ENCODE measurements around the gene KEAP1. TPM values are rescaled to one million over a fixed set of nuclear protein-coding genes. Genes with fewer than 3 reads are reported as not detected.
A peak's percentile ranks its signal among the peaks of the same experiment; 100 is the strongest.

The KEAP1 gene
- polyA plus RNA-seq, 4 donors, result 35.1 to 73.8 (median 56.4) TPM

DNA sequence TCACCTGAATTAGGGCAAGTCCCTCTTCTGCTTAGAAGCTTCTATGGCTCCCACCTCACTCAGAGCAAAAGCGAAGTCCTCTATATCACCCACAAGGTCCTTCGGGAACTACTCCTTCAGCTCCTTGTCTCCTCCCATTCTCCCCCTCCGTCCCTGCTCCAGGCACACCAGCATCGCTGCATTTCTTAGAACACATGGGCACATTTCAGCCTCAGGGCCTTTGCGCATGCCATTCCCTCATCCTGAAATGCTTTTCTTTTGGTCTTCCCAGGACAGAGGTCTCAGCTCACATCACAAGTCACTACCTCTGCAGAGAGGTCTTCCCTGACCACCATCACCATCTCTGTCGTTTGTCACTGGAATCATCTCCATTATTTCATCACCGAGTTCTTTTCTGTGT is 10.1 kb upstream of the KEAP1 start:
- no peak overlapping the region for H3K4me3 ChIP-seq (ENCODE audit: low read depth in 1 of 3, low read length in 3 of 3)
- no peak for FAIRE-seq
- H3K9me3 ChIP-seq (ENCODE audit: control insufficient read depth in 2 of 2, insufficient read depth in 1 of 2, low read depth in 1 of 2, low read length in 1 of 2), result no peaks in the 10 kb centered on the region
- 81 to 83% (median 83%) methylated on average over 7 of the region's 7 CpGs for WGBS, 3 donors
- no peak overlapping the region for H3K27ac ChIP-seq (ENCODE audit: low read depth in 1 of 3, low read length in 2 of 3)
- H3K27me3 ChIP-seq (ENCODE audit: control insufficient read depth in 3 of 3, insufficient read depth in 3 of 3, low read length in 3 of 3), result peaks cover 15 to 67% (median 44%) of the 10 kb centered on the region in 3 donors
- no peak for DNase-seq
- H3K36me3 ChIP-seq (ENCODE audit: control insufficient read depth in 3 of 3, insufficient read depth in 2 of 3, low read depth in 1 of 3, low read length in 3 of 3), result no peaks in the 10 kb centered on the region
- peaks cover 0 to 7% (median 0%) of the 10 kb centered on the region in 3 donors for H3K4me1 ChIP-seq (ENCODE audit: control insufficient read depth in 3 of 3, insufficient read depth in 2 of 3, low read depth in 1 of 3, low read length in 2 of 3)

DNA sequence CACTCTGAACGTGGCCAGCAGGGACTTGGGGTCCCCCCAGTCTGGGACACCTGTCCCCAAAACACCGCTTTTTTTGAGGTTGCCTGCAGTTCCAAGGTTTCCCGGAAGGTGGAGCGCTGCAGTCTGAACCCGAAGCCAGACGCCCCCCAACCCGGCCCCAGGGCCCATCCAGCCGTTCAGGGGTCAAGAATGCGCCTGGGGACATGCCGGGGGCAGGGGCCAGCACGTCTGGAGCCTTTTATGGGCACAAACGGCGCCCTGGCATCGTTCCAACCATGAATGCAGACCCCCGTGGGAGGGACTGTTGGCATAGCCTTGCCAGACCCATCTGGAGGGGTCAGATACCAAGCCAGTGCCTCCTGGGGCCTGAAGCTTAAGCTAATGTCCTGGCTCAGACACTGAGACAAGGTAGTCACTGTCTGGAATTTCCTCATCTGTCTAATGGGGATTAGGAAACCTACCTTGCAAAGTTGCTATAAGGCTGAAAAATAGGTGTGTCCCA is 7.2 kb upstream of the KEAP1 start:
- peaks cover 7 to 39% (median 24%) of the 10 kb centered on the region in 3 donors for H3K27me3 ChIP-seq (ENCODE audit: control insufficient read depth in 3 of 3, insufficient read depth in 3 of 3, low read length in 3 of 3)
- DNase-seq, result peak in 1 of 2 donors; percentile 46
- no peak for FAIRE-seq
- H3K9me3 ChIP-seq (ENCODE audit: control insufficient read depth in 2 of 2, insufficient read depth in 1 of 2, low read depth in 1 of 2, low read length in 1 of 2), result no peaks in the 10 kb centered on the region
- no peak overlapping the region for H3K27ac ChIP-seq (ENCODE audit: low read depth in 1 of 3, low read length in 2 of 3)
- WGBS, 3 donors, result 1 to 4% (median 2%) methylated on average over 15 of the region's 15 CpGs
- H3K4me3 ChIP-seq (ENCODE audit: low read depth in 1 of 3, low read length in 3 of 3), result no peak overlapping the region
- H3K4me1 ChIP-seq (ENCODE audit: control insufficient read depth in 3 of 3, insufficient read depth in 2 of 3, low read depth in 1 of 3, low read length in 2 of 3), result peaks cover 0 to 7% (median 0%) of the 10 kb centered on the region in 3 donors
- no peaks in the 10 kb centered on the region for H3K36me3 ChIP-seq (ENCODE audit: control insufficient read depth in 3 of 3, insufficient read depth in 2 of 3, low read depth in 1 of 3, low read length in 3 of 3)

DNA sequence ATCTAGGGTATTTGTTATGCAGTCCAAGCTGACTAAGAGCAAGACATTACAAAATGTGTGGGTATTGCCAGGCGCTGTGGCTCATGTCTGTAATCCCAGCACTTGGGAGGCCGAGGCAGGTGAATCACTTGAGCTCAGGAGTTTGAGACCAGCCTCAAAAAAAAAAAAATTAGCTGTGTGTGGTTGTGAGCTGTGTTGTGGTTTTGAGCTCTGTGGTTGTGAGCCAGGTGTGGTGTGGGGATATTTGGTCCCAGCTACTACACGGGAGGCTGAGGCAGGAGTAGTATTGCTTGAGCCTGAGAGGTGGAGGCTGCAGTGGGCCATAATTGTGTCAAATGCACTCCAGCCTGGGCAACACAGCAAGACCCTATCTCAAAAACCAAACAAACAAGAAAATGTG is 5.6 kb upstream of the KEAP1 start:
- 62 to 82% (median 79%) methylated on average over 3 of the region's 3 CpGs for WGBS, 3 donors
- peaks cover 0 to 7% (median 0%) of the 10 kb centered on the region in 3 donors for H3K4me1 ChIP-seq (ENCODE audit: control insufficient read depth in 3 of 3, insufficient read depth in 2 of 3, low read depth in 1 of 3, low read length in 2 of 3)
- FAIRE-seq (no peak), DNase-seq (no peak)
- H3K4me3 ChIP-seq (ENCODE audit: low read depth in 1 of 3, low read length in 3 of 3), result no peak overlapping the region
- peaks cover 0 to 26% (median 12%) of the 10 kb centered on the region in 3 donors for H3K27me3 ChIP-seq (ENCODE audit: control insufficient read depth in 3 of 3, insufficient read depth in 3 of 3, low read length in 3 of 3)
- no peaks in the 10 kb centered on the region for H3K9me3 ChIP-seq (ENCODE audit: control insufficient read depth in 2 of 2, insufficient read depth in 1 of 2, low read depth in 1 of 2, low read length in 1 of 2)
- no peak overlapping the region for H3K27ac ChIP-seq (ENCODE audit: low read depth in 1 of 3, low read length in 2 of 3)
- H3K36me3 ChIP-seq (ENCODE audit: control insufficient read depth in 3 of 3, insufficient read depth in 2 of 3, low read depth in 1 of 3, low read length in 3 of 3), result no peaks in the 10 kb centered on the region

DNA sequence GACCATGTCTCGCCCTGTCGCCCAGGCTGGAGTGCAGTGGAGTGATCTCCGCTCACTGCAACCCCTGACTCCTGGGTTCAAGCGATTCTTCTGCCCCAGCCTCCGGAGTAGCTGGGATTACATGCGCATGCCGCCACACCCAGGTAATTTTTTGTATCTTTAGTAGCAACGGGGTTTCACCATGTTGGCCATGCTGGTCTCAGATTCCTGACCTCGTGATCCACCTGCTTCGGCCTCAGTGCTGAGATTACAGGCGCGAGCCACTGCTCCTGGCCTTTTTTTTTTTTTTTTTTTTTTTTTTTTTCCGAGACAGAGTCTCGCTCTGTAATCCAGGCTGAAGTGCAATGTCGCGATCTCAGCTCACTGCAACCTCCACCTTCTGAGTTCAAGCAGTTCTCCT is 4.9 kb upstream of the KEAP1 start:
- DNase-seq (no peak), FAIRE-seq (no peak)
- no peaks in the 10 kb centered on the region for H3K9me3 ChIP-seq (ENCODE audit: control insufficient read depth in 2 of 2, insufficient read depth in 1 of 2, low read depth in 1 of 2, low read length in 1 of 2)
- peaks cover 0 to 10% (median 0%) of the 10 kb centered on the region in 3 donors for H3K4me1 ChIP-seq (ENCODE audit: control insufficient read depth in 3 of 3, insufficient read depth in 2 of 3, low read depth in 1 of 3, low read length in 2 of 3)
- no peaks in the 10 kb centered on the region for H3K36me3 ChIP-seq (ENCODE audit: control insufficient read depth in 3 of 3, insufficient read depth in 2 of 3, low read depth in 1 of 3, low read length in 3 of 3)
- peaks cover 0 to 19% (median 5%) of the 10 kb centered on the region in 3 donors for H3K27me3 ChIP-seq (ENCODE audit: control insufficient read depth in 3 of 3, insufficient read depth in 3 of 3, low read length in 3 of 3)
- no peak overlapping the region for H3K4me3 ChIP-seq (ENCODE audit: low read depth in 1 of 3, low read length in 3 of 3)
- 75 to 89% (median 88%) methylated on average over 15 to 16 of the region's 16 CpGs for WGBS, 3 donors
- no peak overlapping the region for H3K27ac ChIP-seq (ENCODE audit: low read depth in 1 of 3, low read length in 2 of 3)

DNA sequence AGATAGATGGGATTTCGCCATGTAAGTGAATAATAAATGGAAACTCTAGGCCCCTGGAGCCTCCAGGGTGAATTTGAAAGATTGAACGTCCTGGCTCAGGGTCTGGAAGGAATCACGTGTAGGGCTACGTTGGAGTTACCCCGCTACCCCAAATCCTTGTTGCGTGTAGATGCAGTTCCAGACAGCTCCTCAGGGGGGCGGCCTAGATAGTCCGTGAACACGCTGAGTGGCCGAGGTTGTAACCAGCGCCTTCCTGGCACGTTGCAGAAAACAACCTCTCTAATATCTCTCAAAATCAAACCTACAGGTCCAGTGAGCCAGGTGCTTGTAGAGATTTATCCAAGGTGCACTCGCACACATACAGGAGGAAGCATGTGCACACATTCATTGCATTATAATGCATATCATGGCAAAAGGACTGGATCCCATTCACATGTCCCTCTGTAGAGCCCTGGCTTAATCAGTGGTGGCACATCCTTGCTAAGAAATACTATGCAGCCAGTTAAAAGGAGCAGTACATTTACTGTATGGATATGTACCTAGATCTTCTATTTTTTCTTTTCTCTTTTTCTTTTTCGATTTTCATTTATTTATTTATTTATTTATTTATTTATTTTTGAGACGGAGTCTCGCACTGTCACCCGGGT is 2.5 kb upstream of the KEAP1 start:
- FAIRE-seq, result no peak

DNA sequence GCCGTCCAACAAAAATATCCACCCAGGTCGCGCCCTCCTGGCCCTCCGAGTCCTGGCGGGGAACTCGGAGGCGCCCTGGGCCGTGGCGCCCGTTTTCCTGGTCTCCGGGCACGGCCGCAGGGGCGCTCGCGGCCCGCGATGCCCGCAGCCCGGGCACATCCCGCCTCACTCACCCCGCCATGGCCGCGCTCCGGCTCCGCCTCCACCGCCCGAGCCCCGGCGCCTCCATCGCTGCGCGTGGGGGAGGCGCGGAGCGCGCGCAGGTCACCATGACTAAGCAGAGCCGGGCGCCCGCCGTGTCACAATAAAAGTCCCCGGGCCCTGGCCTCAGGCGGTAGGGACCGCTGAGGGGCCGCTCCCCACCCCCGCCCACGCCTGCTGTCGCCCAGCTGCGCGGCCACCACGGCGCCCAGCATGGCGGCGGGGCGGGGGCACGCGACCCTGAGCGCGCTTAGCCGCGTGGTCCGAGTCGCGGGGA is 593 bp downstream of the KEAP1 start:
- peaks cover 0 to 22% (median 2%) of the 10 kb centered on the region in 3 donors for H3K4me1 ChIP-seq (ENCODE audit: control insufficient read depth in 3 of 3, insufficient read depth in 2 of 3, low read depth in 1 of 3, low read length in 2 of 3)
- FAIRE-seq, result no peak

More for the DNA sequence above, 2.5 kb upstream of the KEAP1 start:
- WGBS, 3 donors, result 26 to 30% (median 27%) methylated on average over 17 of the region's 17 CpGs
- Histone ChIP-seq H3K9me3 (ENCODE audit: control insufficient read depth in 2 of 2, insufficient read depth in 1 of 2, low read depth in 1 of 2, low read length in 1 of 2) (no peaks in the 10 kb centered on the region), H3K27me3 (ENCODE audit: control insufficient read depth in 3 of 3, insufficient read depth in 3 of 3, low read length in 3 of 3) (peaks cover 0 to 5% (median 0%) of the 10 kb centered on the region in 3 donors), H3K27ac (ENCODE audit: low read depth in 1 of 3, low read length in 2 of 3) (no peak overlapping the region), H3K4me1 (ENCODE audit: control insufficient read depth in 3 of 3, insufficient read depth in 2 of 3, low read depth in 1 of 3, low read length in 2 of 3) (peaks cover 0 to 16% (median 2%) of the 10 kb centered on the region in 3 donors), H3K36me3 (ENCODE audit: control insufficient read depth in 3 of 3, insufficient read depth in 2 of 3, low read depth in 1 of 3, low read length in 3 of 3) (no peaks in the 10 kb centered on the region), H3K4me3 (ENCODE audit: low read depth in 1 of 3, low read length in 3 of 3) (no peak overlapping the region)
- DNase-seq, result peak; percentile 74 to 78

DNA sequence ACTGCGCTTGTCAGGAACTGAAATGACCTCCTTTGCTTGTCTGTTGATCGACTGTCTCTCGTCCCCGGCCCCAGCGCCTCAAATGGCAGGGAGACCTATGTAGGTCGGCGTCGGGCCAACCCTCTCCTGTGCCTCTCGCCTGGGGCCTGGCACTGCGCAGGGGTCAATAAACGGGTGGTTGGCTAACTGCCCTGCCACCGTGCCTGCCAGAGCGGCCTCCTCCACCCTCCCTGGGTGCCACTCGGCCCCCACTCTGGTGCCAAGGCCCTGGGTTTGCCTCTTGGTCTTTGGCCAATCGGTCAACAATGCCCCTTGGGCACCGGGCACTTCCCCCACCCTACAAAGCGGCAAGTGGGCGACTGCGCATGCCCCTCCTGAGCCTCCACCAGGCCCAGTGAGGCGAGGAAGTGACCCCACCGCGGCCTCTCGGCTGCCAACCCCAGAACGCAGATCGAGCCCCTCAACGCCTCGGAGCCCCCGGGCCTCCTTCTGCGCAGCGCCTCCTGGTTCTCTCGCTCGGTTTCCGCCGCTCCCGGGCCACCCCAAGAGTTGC is 1.1 kb downstream of the KEAP1 start:
- Histone ChIP-seq H3K4me3 (ENCODE audit: low read depth in 1 of 3, low read length in 3 of 3) (peak overlapping the region; percentile 93 to 96 (median 94)), H3K4me1 (ENCODE audit: control insufficient read depth in 3 of 3, insufficient read depth in 2 of 3, low read depth in 1 of 3, low read length in 2 of 3) (peaks cover 0 to 22% (median 2%) of the 10 kb centered on the region in 3 donors)
- no peak for FAIRE-seq

More for the DNA sequence above, 593 bp downstream of the KEAP1 start:
- Histone ChIP-seq H3K27me3 (ENCODE audit: control insufficient read depth in 3 of 3, insufficient read depth in 3 of 3, low read length in 3 of 3) (no peaks in the 10 kb centered on the region), H3K36me3 (ENCODE audit: control insufficient read depth in 3 of 3, insufficient read depth in 2 of 3, low read depth in 1 of 3, low read length in 3 of 3) (peaks cover 0 to 27% (median 0%) of the 10 kb centered on the region in 3 donors), H3K27ac (ENCODE audit: low read depth in 1 of 3, low read length in 2 of 3) (peak overlapping the region; percentile 91 to 99 (median 97)), H3K9me3 (ENCODE audit: control insufficient read depth in 2 of 2, insufficient read depth in 1 of 2, low read depth in 1 of 2, low read length in 1 of 2) (no peaks in the 10 kb centered on the region), H3K4me3 (ENCODE audit: low read depth in 1 of 3, low read length in 3 of 3) (peak overlapping the region; percentile 93 to 96 (median 94))
- peak; percentile 88 to 96 for DNase-seq
- 0 to 2% (median 1%) methylated on average over 37 to 65 of the region's 65 CpGs for WGBS, 3 donors

DNA sequence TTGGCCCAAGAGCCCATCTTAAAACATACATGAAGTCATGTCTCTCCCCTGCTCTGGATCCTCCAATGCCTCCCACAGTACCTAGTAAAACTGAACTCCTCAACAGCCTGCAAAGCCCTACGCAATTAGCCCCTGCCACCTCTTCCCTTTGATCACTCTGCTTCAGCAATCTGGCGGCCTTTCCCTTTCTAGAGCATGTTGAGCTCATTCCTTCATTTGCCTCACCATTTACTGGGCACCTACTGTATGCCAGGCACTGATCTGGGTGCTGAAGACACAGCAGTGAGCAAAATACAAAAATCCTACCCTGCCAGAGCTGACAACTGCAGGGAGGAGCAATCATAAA is 2.9 kb downstream of the KEAP1 start:
- Histone ChIP-seq H3K36me3 (ENCODE audit: control insufficient read depth in 3 of 3, insufficient read depth in 2 of 3, low read depth in 1 of 3, low read length in 3 of 3) (peaks cover 0 to 49% (median 10%) of the 10 kb centered on the region in 3 donors), H3K27ac (ENCODE audit: low read depth in 1 of 3, low read length in 2 of 3) (no peak overlapping the region), H3K4me1 (ENCODE audit: control insufficient read depth in 3 of 3, insufficient read depth in 2 of 3, low read depth in 1 of 3, low read length in 2 of 3) (peaks cover 0 to 22% (median 2%) of the 10 kb centered on the region in 3 donors), H3K27me3 (ENCODE audit: control insufficient read depth in 3 of 3, insufficient read depth in 3 of 3, low read length in 3 of 3) (no peaks in the 10 kb centered on the region), H3K9me3 (ENCODE audit: control insufficient read depth in 2 of 2, insufficient read depth in 1 of 2, low read depth in 1 of 2, low read length in 1 of 2) (no peaks in the 10 kb centered on the region), H3K4me3 (ENCODE audit: low read depth in 1 of 3, low read length in 3 of 3) (no peak overlapping the region)
- no peak for DNase-seq
- 93 to 98% (median 98%) methylated on average over 2 of the region's 2 CpGs for WGBS, 3 donors
- FAIRE-seq, result no peak

More for the DNA sequence above, 1.1 kb downstream of the KEAP1 start:
- Histone ChIP-seq H3K9me3 (ENCODE audit: control insufficient read depth in 2 of 2, insufficient read depth in 1 of 2, low read depth in 1 of 2, low read length in 1 of 2) (no peaks in the 10 kb centered on the region), H3K27me3 (ENCODE audit: control insufficient read depth in 3 of 3, insufficient read depth in 3 of 3, low read length in 3 of 3) (no peaks in the 10 kb centered on the region), H3K36me3 (ENCODE audit: control insufficient read depth in 3 of 3, insufficient read depth in 2 of 3, low read depth in 1 of 3, low read length in 3 of 3) (peaks cover 0 to 32% (median 4%) of the 10 kb centered on the region in 3 donors), H3K27ac (ENCODE audit: low read depth in 1 of 3, low read length in 2 of 3) (peak overlapping the region; percentile 91 to 99 (median 97))
- WGBS, 3 donors, result 0 to 1% (median 1%) methylated on average over 32 to 35 of the region's 35 CpGs
- DNase-seq, result peak; percentile 69 to 76
